ENCODE results near the gene KLF5.
A peak's percentile ranks its signal among the peaks of the same experiment; 100 is the strongest.
"Not testable (repeated sequence)": the region's sequence is repeated elsewhere in the genome, so short reads cannot be mapped to it uniquely, and the experiment has no call there.

Gene KLF5

DNA sequence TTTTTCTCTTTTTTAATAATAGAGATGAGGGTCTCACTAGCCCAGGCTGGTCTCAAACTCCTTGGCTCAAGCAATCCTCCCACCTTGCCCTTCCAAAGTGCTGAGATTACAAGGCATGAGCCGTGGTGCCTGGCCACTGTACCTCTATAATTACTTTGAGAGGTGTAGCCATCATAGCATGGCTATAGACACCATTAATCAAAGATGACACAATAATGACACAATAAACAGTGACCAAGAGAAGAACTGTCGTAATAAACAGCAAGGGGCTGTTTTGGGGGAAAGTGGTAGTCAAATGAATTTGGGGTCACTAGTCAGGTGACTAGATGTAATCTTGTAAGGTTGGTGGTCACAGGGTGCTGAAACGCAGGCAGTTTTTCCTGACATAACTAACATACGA lies 30.4 kb downstream of the KLF5 start:
- no peak for TF ChIP-seq ZFX (IDR thresholded peaks at IDR 0.05; ENCODE audit: borderline replicate concordance)
- TF ChIP-seq, protein P1, sequence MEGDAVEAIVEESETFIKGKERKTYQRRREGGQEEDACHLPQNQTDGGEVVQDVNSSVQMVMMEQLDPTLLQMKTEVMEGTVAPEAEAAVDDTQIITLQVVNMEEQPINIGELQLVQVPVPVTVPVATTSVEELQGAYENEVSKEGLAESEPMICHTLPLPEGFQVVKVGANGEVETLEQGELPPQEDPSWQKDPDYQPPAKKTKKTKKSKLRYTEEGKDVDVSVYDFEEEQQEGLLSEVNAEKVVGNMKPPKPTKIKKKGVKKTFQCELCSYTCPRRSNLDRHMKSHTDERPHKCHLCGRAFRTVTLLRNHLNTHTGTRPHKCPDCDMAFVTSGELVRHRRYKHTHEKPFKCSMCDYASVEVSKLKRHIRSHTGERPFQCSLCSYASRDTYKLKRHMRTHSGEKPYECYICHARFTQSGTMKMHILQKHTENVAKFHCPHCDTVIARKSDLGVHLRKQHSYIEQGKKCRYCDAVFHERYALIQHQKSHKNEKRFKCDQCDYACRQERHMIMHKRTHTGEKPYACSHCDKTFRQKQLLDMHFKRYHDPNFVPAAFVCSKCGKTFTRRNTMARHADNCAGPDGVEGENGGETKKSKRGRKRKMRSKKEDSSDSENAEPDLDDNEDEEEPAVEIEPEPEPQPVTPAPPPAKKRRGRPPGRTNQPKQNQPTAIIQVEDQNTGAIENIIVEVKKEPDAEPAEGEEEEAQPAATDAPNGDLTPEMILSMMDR (IDR thresholded peaks at IDR 0.05), result no peak
- no peak overlapping the region for H3K27ac ChIP-seq

DNA sequence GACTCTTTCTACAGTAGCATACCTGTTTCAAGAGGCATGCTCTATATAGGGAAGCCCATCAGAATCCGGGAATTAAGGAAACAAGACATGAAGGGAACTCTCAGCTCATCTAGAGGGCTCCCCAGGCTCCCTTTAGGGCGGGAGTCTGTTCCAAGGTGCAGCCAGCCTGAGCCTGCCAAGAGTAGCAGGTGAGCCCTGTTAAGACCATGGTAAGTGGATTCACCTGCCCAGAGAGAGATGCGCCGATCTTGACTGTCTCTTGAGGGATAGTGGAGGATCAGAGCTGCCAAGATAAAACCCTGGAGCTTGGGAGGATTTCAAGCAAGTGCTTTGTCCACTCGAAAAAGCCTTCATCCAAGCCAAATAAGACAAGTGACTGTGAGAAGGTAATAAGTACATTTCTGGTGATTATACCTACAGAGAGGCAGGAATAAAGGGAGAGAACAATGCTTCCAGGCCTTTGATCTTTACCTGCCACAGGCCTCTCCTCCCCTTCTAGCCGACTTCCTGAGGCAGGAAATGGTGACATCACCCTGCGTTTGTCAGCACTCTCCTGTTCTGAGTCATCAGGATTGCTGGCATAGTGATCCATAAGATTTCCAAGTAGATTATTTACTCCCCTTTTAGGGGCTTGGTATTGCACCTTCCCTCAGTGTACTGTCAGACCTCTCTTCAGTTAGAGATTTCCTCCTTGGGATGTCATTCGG lies 31.5 kb downstream of the KLF5 start:
- TF ChIP-seq ZFX (IDR thresholded peaks at IDR 0.05; ENCODE audit: borderline replicate concordance), result no peak
- TF ChIP-seq, protein P1 (IDR thresholded peaks at IDR 0.05), result no peak
- H3K27ac ChIP-seq, result peak overlapping the region; percentile 62

DNA sequence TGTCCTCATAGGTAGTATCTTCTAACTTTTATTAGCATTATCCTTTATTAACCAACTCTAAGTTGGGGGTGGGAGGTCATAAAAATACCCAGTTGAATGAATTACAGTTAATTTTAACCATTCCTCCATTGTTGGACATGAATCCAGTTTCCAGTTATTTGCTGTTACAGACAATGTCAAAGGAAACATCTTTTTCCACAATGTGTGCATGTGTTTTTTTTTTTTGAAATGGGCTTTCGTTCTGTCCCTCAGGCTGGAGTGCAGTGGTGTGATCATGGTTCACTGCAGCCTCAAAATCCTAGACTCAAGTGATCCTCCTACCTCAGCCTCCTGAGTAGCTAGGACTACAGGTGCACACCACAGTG lies 32.0 kb downstream of the KLF5 start:
- TF ChIP-seq, protein P1 (IDR thresholded peaks at IDR 0.05), result no peak
- TF ChIP-seq ZFX (IDR thresholded peaks at IDR 0.05; ENCODE audit: borderline replicate concordance), result no peak

DNA sequence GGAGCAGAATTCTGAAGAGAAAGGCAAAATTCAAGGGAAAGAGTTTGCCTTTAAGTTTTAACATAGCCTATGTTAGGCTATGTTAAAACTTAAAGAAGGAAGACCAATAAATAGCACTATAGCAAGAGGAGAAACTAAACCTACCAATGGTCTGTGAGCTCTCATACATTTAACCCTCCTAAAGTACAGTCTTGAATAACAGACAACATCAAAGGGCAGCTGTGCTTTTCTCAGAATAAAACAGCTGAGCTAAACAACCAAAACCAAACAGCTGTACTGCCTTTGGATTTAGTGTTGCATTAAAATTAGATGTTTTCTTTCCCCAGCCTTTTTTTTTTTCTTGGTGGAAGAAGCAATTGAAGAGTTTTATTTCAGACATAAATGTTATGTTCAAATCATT lies 34.0 kb downstream of the KLF5 start:
- no peak overlapping the region for H3K27ac ChIP-seq
- TF ChIP-seq ZFX (IDR thresholded peaks at IDR 0.05; ENCODE audit: borderline replicate concordance), result no peak
- TF ChIP-seq, protein P1 (IDR thresholded peaks at IDR 0.05), result no peak

More for the DNA sequence above, 32.0 kb downstream of the KLF5 start:
- H3K27ac ChIP-seq, result peak overlapping the region; percentile 62

DNA sequence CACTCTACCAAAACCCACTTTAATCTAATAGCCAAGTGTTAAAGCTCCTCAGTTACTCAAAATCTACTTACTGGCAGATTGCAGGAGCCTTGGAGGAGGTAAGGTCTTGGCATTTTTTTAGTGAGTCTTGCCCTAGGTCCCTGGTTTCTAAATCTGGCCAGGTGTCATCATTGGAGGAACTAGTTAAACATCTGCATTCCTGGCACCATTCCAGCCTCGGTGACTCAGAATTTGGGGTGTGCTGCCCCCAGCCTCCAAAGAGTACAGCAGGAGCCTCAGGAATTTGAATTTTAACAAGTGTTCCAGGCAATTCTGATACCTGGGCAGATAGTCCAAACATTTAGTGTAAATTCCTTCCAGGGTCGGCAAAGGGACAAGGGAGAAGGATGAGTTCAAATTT lies 37.4 kb downstream of the KLF5 start:
- TF ChIP-seq, protein P1 (IDR thresholded peaks at IDR 0.05), result no peak
- TF ChIP-seq ZFX (IDR thresholded peaks at IDR 0.05; ENCODE audit: borderline replicate concordance), result no peak
- no peak overlapping the region for H3K27ac ChIP-seq

DNA sequence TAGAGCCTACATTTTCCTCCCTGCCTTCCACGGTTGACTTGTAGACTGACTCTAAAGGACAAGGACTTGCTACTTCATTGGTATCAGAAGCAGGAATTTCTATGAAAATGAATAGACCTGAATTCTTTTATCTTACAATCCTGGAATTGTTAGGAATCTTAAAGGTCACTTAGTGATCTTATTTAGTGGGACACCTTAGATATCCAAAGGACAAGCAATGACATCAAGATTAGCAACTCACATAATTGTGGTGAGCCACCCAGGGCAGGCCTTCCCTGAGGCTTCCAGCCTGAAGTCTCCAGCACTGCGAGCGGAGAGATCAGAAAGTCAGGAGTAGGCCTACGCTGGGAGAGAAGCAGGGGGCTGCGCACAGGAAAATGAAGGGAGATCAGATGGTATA lies 37.8 kb downstream of the KLF5 start:
- H3K27ac ChIP-seq, result no peak overlapping the region
- TF ChIP-seq, protein P1 (IDR thresholded peaks at IDR 0.05), result no peak
- TF ChIP-seq ZFX (IDR thresholded peaks at IDR 0.05; ENCODE audit: borderline replicate concordance), result no peak

DNA sequence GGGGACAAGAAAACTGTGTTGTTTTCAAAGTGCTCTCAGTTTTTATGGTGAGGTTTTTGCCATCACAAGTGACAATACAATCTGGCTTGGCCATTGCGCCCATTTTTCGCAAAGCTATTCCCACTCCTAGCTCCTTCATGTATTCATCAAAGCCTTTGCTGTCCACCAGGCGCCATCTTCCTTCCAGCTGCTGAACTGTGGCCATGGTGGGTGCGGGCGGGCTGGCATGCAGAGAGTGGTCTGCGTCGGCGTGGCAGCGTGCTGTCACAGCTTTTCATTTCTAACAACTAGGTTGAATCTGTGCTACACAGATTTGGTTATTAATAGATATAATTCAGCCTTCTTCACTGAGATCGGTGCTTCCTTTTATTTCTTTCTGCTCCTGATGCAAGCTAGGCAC lies 42.0 kb downstream of the KLF5 start:
- H3K27ac ChIP-seq, result not testable (repeated sequence)

All from 22Rv1 (cell line).